Progenitor cell of endocrine pancreas (in vitro differentiated cells): ENCODE data around the gene OSBPL6. TPM values are rescaled to one million over a fixed set of nuclear protein-coding genes. Genes with fewer than 3 reads are reported as not detected.

Experiments
- DNase-seq: peaks from one replicate; pipeline ENCODE4 v3.0.0; 2021; ENCODE audit warnings: low spot score; ENCODE audit not compliant: unreplicated experiment
- H3K27ac Mint-ChIP-seq: 2 replicates; pipeline ENCODE4 v1.8.0; 2021; ENCODE audit warnings: mild to moderate bottlenecking, moderate library complexity, mixed read lengths
- H3K27me3 Mint-ChIP-seq: 2 replicates; pipeline ENCODE4 v1.8.0; 2021; ENCODE audit warnings: mixed read lengths
- H3K36me3 Mint-ChIP-seq: 2 replicates; pipeline ENCODE4 v1.8.0; 2022; ENCODE audit warnings: mixed read lengths; ENCODE audit not compliant: insufficient read depth
- H3K4me1 Mint-ChIP-seq: 2 replicates; pipeline ENCODE4 v1.8.0; 2021; ENCODE audit warnings: low read depth, mixed read lengths
- H3K4me3 Mint-ChIP-seq: 2 replicates; pipeline ENCODE4 v1.8.0; 2021; ENCODE audit warnings: low read depth, mild to moderate bottlenecking, moderate library complexity, mixed read lengths
- H3K9me3 Mint-ChIP-seq: 2 replicates; pipeline ENCODE4 v1.8.0; 2021; ENCODE audit warnings: low read depth, mixed read lengths
- CTCF ChIP-seq: fragments of 200-600 bp; sonication (generic); IDR thresholded peaks from one replicate; pipeline ENCODE4 v1.5.0; 2021; ENCODE audit warnings: antibody characterized with exemption, mild to moderate bottlenecking; ENCODE audit not compliant: unreplicated experiment
- total RNA-seq: library from RNA; stranded (reverse); gene quantifications from 2 replicates; pipeline ENCODE4 v1.2.1, GENCODE V29; 2021

Gene OSBPL6
- total RNA-seq, 1 donor from 2014 or later, result 2.4 TPM

GRCh38 chr2:178415979-178416378, 221.7 kb downstream of the OSBPL6 start:
- H3K27ac Mint-ChIP-seq, result no peak overlapping the region
- DNase-seq, result no peak
- TF ChIP-seq CTCF, result no peak
- no peak overlapping the region for H3K4me3 Mint-ChIP-seq
- H3K27me3 Mint-ChIP-seq, result no peaks in the 10 kb centered on the region
- H3K9me3 Mint-ChIP-seq, result no peaks in the 10 kb centered on the region
- peaks cover 10% of the 10 kb centered on the region for H3K4me1 Mint-ChIP-seq
- H3K36me3 Mint-ChIP-seq, result no peaks in the 10 kb centered on the region

DNA sequence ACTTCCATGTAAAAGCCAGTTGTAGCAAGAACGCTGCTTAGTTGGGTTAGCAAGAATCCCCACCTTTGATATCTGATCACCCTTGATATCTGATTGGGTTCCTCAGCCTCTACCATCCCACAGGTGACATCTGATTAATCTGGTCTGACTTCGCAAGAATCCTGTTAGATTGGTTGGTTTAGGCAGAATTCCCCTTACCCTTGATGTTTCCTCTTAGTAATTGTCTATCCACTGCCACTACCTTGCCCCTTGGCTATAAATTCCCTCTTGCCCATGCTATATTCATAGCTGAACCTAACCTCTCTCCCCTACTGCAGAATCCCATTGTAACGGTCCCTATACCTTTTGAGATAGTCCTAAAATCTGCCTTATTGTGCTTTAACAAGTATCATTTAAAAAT, 223.6 kb downstream of the OSBPL6 start:
- Mint-ChIP-seq H3K9me3 (no peaks in the 10 kb centered on the region), H3K4me1 (peaks cover 10% of the 10 kb centered on the region), H3K27me3 (no peaks in the 10 kb centered on the region), H3K36me3 (peaks cover 4% of the 10 kb centered on the region), H3K27ac (no peak overlapping the region), H3K4me3 (no peak overlapping the region)
- no peak for TF ChIP-seq CTCF
- DNase-seq, result no peak

DNA sequence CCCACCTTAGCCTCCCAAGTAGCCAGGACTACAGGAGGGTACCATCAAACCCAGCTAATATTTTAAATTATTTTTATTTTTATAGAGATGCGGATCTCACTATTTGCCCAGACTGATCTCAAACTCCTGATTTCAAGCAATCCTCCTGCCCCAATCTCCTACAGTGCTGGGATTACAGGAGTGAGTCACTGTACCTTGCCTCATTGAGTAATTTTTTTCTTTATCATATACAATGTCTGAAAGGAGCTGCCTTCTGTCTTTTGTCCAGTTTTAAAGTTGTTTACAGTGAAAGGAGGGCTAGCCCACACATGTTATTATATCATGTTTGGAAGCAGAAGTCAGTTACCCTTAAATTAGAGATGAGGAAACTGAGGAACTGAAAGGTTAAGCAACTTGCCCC, 224.1 kb downstream of the OSBPL6 start:
- Mint-ChIP-seq H3K36me3 (peaks cover 5% of the 10 kb centered on the region), H3K4me1 (peaks cover 9% of the 10 kb centered on the region), H3K27me3 (no peaks in the 10 kb centered on the region), H3K9me3 (no peaks in the 10 kb centered on the region), H3K4me3 (no peak overlapping the region), H3K27ac (no peak overlapping the region)
- DNase-seq, result no peak
- no peak for TF ChIP-seq CTCF

GRCh38 chr2:178419123-178419522, 224.8 kb downstream of the OSBPL6 start:
- H3K27me3 Mint-ChIP-seq, result no peaks in the 10 kb centered on the region
- no peak overlapping the region for H3K27ac Mint-ChIP-seq
- no peak for DNase-seq
- peak; percentile 17 for TF ChIP-seq CTCF
- no peak overlapping the region for H3K4me3 Mint-ChIP-seq
- peaks cover 7% of the 10 kb centered on the region for H3K4me1 Mint-ChIP-seq
- peaks cover 11% of the 10 kb centered on the region for H3K36me3 Mint-ChIP-seq
- peaks cover 7% of the 10 kb centered on the region for H3K9me3 Mint-ChIP-seq

DNA sequence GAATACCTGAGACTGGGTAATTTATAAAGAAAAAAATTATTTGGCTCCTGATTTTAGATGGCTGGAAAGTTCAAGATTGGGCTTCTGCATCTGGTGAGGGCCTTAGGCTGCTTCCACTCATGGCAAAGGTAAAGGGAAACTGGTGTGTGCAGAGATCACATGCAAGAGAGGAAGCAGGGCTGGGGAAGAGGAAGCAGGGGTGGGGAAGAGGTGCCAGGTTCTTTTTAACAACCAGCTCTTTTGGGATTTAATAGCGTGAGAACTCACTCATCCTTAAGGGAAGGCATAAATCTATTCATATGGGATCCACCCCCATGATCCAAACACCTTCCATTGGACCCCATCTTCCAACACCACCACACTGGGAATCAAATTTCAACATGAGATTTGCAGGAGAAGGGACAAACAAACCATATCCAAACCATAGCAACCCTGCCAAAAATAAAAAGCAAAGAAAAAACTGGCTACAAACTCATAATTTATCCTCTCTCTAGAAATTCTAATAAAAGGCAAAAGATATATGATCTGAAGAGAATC, 226.2 kb downstream of the OSBPL6 start:
- Mint-ChIP-seq H3K36me3 (peaks cover 23% of the 10 kb centered on the region), H3K4me1 (no peaks in the 10 kb centered on the region), H3K27me3 (no peaks in the 10 kb centered on the region), H3K27ac (no peak overlapping the region), H3K9me3 (peaks cover 21% of the 10 kb centered on the region), H3K4me3 (no peak overlapping the region)
- no peak for DNase-seq
- TF ChIP-seq CTCF, result no peak
